GM13977 (cell line): ENCODE measurements around the gene ADCY10.
"Not testable (repeated sequence)": the region's sequence is repeated elsewhere in the genome, so short reads cannot be mapped to it uniquely, and the experiment has no call there.

Experiments used
- DNase-seq: peaks from one replicate; pipeline ENCODE4 v3.0.0; 2012; ENCODE audit warnings: low spot score
- CTCF ChIP-seq: IDR thresholded peaks from 2 replicates; pipeline ENCODE4 v1.5.1; 2012; ENCODE audit warnings: mild to moderate bottlenecking, control low read depth; ENCODE audit not compliant: insufficient read depth; ENCODE audit errors: extremely low read depth, missing control alignments
- in situ Hi-C: fragments of 300-500 bp; cut with MboI; formaldehyde crosslinking; loops from one replicate; pipeline ENCODE4 v1.12.0; 2022; ENCODE audit warnings: low sequenced_read_pairs, low pct_unique_long_range_greater_than_20kb, mixed read lengths, inconsistent platforms; ENCODE audit not compliant: unreplicated experiment

Gene ADCY10

DNA sequence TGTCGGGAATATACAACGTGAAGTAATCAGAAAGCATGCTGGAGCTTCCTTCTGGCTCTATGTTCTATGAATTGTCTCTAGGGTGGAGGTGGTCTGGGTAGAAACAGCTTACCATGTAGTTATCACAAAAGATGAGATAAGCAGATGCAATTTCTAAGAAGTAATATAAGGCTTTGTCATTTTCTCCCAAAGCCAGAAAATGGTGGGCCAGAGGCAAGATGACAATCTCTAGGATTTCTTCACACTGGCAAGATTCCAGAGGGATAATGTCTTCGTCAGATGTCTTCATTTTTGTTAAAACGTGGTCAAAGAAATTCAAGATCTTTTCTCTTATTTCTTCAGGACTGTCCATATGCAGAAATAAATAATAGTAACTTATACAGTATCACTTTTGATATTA lies 77.7 kb downstream of the ADCY10 start:
- in situ Hi-C loops, result no loop called here
- DNase-seq, result no peak
- TF ChIP-seq CTCF, result no peak

GRCh38 chr1:167833904-167834303 lies 80.0 kb downstream of the ADCY10 start:
- in situ Hi-C loops, result no loop called here
- no peak for DNase-seq
- TF ChIP-seq CTCF, result no peak

GRCh38 chr1:167832693-167833092 lies 81.2 kb downstream of the ADCY10 start:
- TF ChIP-seq CTCF, result no peak
- DNase-seq, result no peak
- in situ Hi-C loops, result no loop called here

DNA sequence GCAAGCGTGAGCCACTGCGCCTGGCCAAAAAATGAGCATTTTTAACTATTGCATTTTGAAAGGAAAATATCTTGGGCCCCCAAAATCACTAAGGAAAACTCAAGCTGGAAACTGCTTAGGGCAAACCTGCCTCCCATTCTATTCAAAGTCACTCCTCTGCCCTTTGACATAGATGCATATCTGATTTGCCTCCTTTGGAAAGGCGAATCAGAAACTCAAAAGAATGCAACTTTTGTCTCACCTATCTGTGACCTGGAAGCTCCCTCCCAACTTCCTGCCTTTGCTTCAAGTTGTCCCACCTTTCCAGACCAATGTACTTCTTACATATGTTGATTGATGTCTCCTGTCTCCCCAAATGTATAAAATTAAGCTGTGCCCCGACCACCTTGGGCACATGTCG lies 83.3 kb downstream of the ADCY10 start:
- DNase-seq, in situ Hi-C loops: not testable (repeated sequence)

GRCh38 chr1:167829868-167830267 lies 84.1 kb downstream of the ADCY10 start:
- no peak for DNase-seq
- in situ Hi-C loops, result no loop called here
- no peak for TF ChIP-seq CTCF

DNA sequence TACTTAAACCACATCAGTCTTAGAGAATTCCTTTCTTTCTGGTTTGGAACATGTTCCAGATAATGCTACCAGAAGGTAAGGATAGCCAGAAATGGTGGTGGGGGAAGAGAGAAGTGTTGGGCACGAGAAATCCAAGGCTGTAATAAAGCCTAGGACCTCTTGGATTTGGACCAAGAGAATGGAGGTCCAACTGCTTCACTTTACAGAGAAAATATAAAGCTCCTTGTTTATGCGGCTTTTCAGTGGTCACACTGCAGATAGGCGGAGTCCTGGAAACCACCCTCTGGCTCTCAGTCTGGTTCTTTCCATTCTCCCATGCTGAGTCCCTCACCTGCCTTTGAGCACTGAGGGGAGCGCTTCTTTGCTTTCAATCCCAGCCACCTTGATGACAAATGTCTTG lies 87.8 kb downstream of the ADCY10 start:
- no peak for TF ChIP-seq CTCF
- in situ Hi-C loops, result no loop called here
- no peak for DNase-seq

GRCh38 chr1:167825419-167826079 lies 88.4 kb downstream of the ADCY10 start:
- TF ChIP-seq CTCF, result no peak
- DNase-seq, result no peak
- in situ Hi-C loops, result no loop called here
